ENCODE results near the gene CFAP107.
"Not testable (repeated sequence)": the region's sequence is repeated elsewhere in the genome, so short reads cannot be mapped to it uniquely, and the experiment has no call there.

Gene CFAP107

GRCh38 chr1:12781488-12781887, 35.5 kb downstream of the CFAP107 start:
- peak; percentile 28 for DNase-seq

GRCh38 chr1:12783783-12784182, 37.8 kb downstream of the CFAP107 start:
- DNase-seq, result peak; percentile 6

- not testable (repeated sequence) for DNase-seq
These were observed 38.7 kb downstream of the CFAP107 start for GRCh38 chr1:12784729-12785128.

GRCh38 chr1:12791097-12791496, 45.1 kb downstream of the CFAP107 start, which contains the start of gene PRAMEF1:
Gene PRAMEF1, plus strand, starts transcription at chr1:12791397. Its CDS starts 1,831 bp downstream, at chr1:12793228.
- DNase-seq, result not testable (repeated sequence)

GRCh38 chr1:12798911-12799310, 52.9 kb downstream of the CFAP107 start:
- no peak for DNase-seq

GRCh38 chr1:12799730-12800129, 53.7 kb downstream of the CFAP107 start:
- no peak for DNase-seq

- no peak for DNase-seq
These were observed 63.9 kb downstream of the CFAP107 start for GRCh38 chr1:12809933-12810332.

- DNase-seq, result no peak
These were observed 64.8 kb downstream of the CFAP107 start for GRCh38 chr1:12810691-12811408.

- no peak for DNase-seq
These were observed 65.4 kb downstream of the CFAP107 start for GRCh38 chr1:12811409-12811784.
